IMR-90 (cell line): ENCODE measurements around the gene ANKRD13A. TPM values are rescaled to one million over a fixed set of nuclear protein-coding genes. Genes with fewer than 3 reads are reported as not detected.

Source experiments
- ATAC-seq: fragments of 200-7000 bp; cut with Tn5 transposase; 2 replicates; pipeline ENCODE4 v1.9.1; 2020; ENCODE audit warnings: low read depth, mild to moderate bottlenecking, moderate library complexity
- Bru-seq: library from RNA; stranded (reverse); fragments of 400-500 nt; gene quantifications from one replicate; lab custom pipeline; 2021; lab: Mats Ljungman, UMichigan
- BruChase-seq, 2 experiments: library from RNA; stranded (reverse); fragments of 400-500 nt; gene quantifications; one replicate each; lab custom pipeline; 2021; lab: Mats Ljungman, UMichigan
- BruUV-seq: library from RNA; stranded (reverse); fragments of 400-500 nt; replicated peaks from 2 replicates; lab custom pipeline; 2021; lab: Mats Ljungman, UMichigan
- CTCF ChIA-PET: fragments of 300-600 bp; formaldehyde crosslinking; extraction: SDS; loops from one replicate; lab custom pipeline; 2021; ENCODE audit warnings: antibody characterized with exemption; lab: Yijun Ruan, JAX
- POLR2A ChIA-PET: fragments of 300-600 bp; sonication (Branson Sonifier 250); formaldehyde crosslinking; loops from one replicate; lab custom pipeline; 2022; ENCODE audit warnings: antibody characterized with exemption; ENCODE audit not compliant: unreplicated experiment; lab: Charles Lee
- DNase-seq: peaks from one replicate; pipeline ENCODE4 v3.0.0; 2013
- H2AFZ ChIP-seq: replicated peaks from 2 replicates; pipeline ENCODE3; 2013; ENCODE audit warnings: low read length, mild to moderate bottlenecking; ENCODE audit not compliant: poor library complexity
- H2AK5ac ChIP-seq: 2 replicates; pipeline ENCODE4 v1.6.1; 2013; ENCODE audit warnings: low read depth, low read length, inconsistent platforms
- H2AK9ac ChIP-seq: replicated peaks from 2 replicates; pipeline ENCODE3; 2013; ENCODE audit warnings: mild to moderate bottlenecking, low read depth, low read length, moderate library complexity; ENCODE audit not compliant: poor library complexity
- H2BK120ac ChIP-seq: 2 replicates; pipeline ENCODE4 v1.6.1; 2013; ENCODE audit warnings: low read depth, low read length, inconsistent platforms
- H2BK15ac ChIP-seq: 3 replicates; pipeline ENCODE4 v1.6.1; 2013; ENCODE audit warnings: low read depth, low read length, inconsistent platforms
- H2BK20ac ChIP-seq: 2 replicates; pipeline ENCODE4 v1.6.1; 2013; ENCODE audit warnings: low read depth, mild to moderate bottlenecking, inconsistent platforms, low read length, moderate library complexity
- H2BK5ac ChIP-seq: 2 replicates; pipeline ENCODE4 v1.6.1; 2013; ENCODE audit warnings: mild to moderate bottlenecking, low read depth, low read length, inconsistent platforms; ENCODE audit not compliant: poor library complexity, severe bottlenecking
- H3K14ac ChIP-seq: replicated peaks from 2 replicates; pipeline ENCODE4 v1.6.1; 2013; ENCODE audit warnings: low read depth, low read length, inconsistent platforms
- H3K18ac ChIP-seq: 2 replicates; pipeline ENCODE4 v1.6.1; 2013; ENCODE audit warnings: low read depth, low read length, control low read depth
- H3K23ac ChIP-seq: 2 replicates; pipeline ENCODE4 v1.6.1; 2013; ENCODE audit warnings: low read depth, low read length, inconsistent platforms
- H3K27ac ChIP-seq: 2 replicates; pipeline ENCODE4 v1.5.1; 2013; ENCODE audit warnings: mild to moderate bottlenecking, control low read depth, low read length; ENCODE audit not compliant: insufficient read depth
- H3K27me3 ChIP-seq: 2 replicates; pipeline ENCODE4 v1.6.1; 2013; ENCODE audit warnings: low read length; ENCODE audit not compliant: control insufficient read depth, insufficient read depth
- H3K36me3 ChIP-seq: 2 replicates; pipeline ENCODE4 v1.6.1; 2013; ENCODE audit warnings: low read length, mixed read lengths; ENCODE audit not compliant: control insufficient read depth, insufficient read depth
- H3K4ac ChIP-seq: 2 replicates; pipeline ENCODE4 v1.6.1; 2013; ENCODE audit warnings: low read depth, low read length, inconsistent platforms
- H3K4me1 ChIP-seq: 2 replicates; pipeline ENCODE4 v1.6.1; 2013; ENCODE audit warnings: low read length, mixed read lengths; ENCODE audit not compliant: control insufficient read depth, insufficient read depth
- H3K4me2 ChIP-seq: 2 replicates; pipeline ENCODE4 v1.6.1; 2013; ENCODE audit warnings: low read depth, mild to moderate bottlenecking, control low read depth, low read length, moderate library complexity
- H3K4me3 ChIP-seq: 2 replicates; pipeline ENCODE4 v1.5.1; 2013; ENCODE audit warnings: low read depth, mild to moderate bottlenecking, control low read depth, low read length, moderate library complexity; ENCODE audit not compliant: insufficient read depth
- H3K56ac ChIP-seq: 2 replicates; pipeline ENCODE4 v1.6.1; 2013; ENCODE audit warnings: low read length, inconsistent platforms; ENCODE audit not compliant: insufficient read depth; ENCODE audit errors: extremely low read depth
- H3K79me1 ChIP-seq, 2 experiments: 2 replicates each; pipeline ENCODE4 v1.6.1; 2013; ENCODE audit warnings: low read length in 2 of 2, inconsistent platforms in 1 of 2, low read depth in 1 of 2
- H3K9ac ChIP-seq: 2 replicates; pipeline ENCODE4 v1.6.1; 2013; ENCODE audit warnings: low read depth, low read length, control low read depth
- H3K9me1 ChIP-seq: 2 replicates; pipeline ENCODE4 v1.6.1; 2013; ENCODE audit warnings: low read length, inconsistent platforms; ENCODE audit not compliant: insufficient read depth
- H3K9me3 ChIP-seq: 2 replicates; pipeline ENCODE4 v1.6.1; 2013; ENCODE audit warnings: low read length; ENCODE audit not compliant: control insufficient read depth, insufficient read depth
- H4K20me1 ChIP-seq: 2 replicates; pipeline ENCODE4 v1.6.1; 2013; ENCODE audit warnings: low read length, inconsistent platforms; ENCODE audit not compliant: insufficient read depth
- H4K5ac ChIP-seq: 2 replicates; pipeline ENCODE4 v1.6.1; 2013; ENCODE audit warnings: mild to moderate bottlenecking, low read depth, low read length, control low read depth
- H4K8ac ChIP-seq, 2 experiments: 2 replicates each; pipeline ENCODE4 v1.6.1; 2013; ENCODE audit warnings: low read depth in 2 of 2, low read length in 2 of 2, control low read depth in 1 of 2, inconsistent platforms in 1 of 2
- H4K91ac ChIP-seq: 2 replicates; pipeline ENCODE4 v1.6.1; 2013; ENCODE audit warnings: low read depth, low read length, inconsistent platforms; ENCODE audit not compliant: insufficient read depth
- BHLHE40 ChIP-seq: fragments of 150-350 bp; IDR thresholded peaks from 2 replicates; pipeline ENCODE4 v1.6.1; 2016; ENCODE audit warnings: mild to moderate bottlenecking, low read depth, low read length
- CHD1 ChIP-seq: IDR thresholded peaks from 2 replicates; pipeline ENCODE4 v1.6.1; 2012; ENCODE audit warnings: low read depth, low read length, improper control_type of control experiment
- CTCF ChIP-seq: conservative IDR thresholded peaks from 2 replicates; pipeline ENCODE4 v1.5.1; 2012; ENCODE audit warnings: mild to moderate bottlenecking, low read depth, low read length, improper control_type of control experiment
- FOS ChIP-seq: fragments of 150-350 bp; IDR thresholded peaks from 2 replicates; pipeline ENCODE4 v1.6.1; 2016; ENCODE audit warnings: low read depth, low read length
- MAFK ChIP-seq: IDR thresholded peaks from 2 replicates; pipeline ENCODE4 v1.6.1; 2012; ENCODE audit warnings: low read depth, low read length, improper control_type of control experiment
- MAZ ChIP-seq: IDR thresholded peaks from 2 replicates; pipeline ENCODE4 v1.6.1; 2012; ENCODE audit warnings: low read depth, mild to moderate bottlenecking, low read length, improper control_type of control experiment, moderate library complexity, borderline replicate concordance
- MXI1 ChIP-seq: IDR thresholded peaks from 2 replicates; pipeline ENCODE4 v1.6.1; 2012; ENCODE audit warnings: low read depth, mild to moderate bottlenecking, low read length, moderate library complexity, borderline replicate concordance
- NFE2L2 ChIP-seq: fragments of 150-350 bp; IDR thresholded peaks from 2 replicates; pipeline ENCODE4 v1.6.1; 2016; ENCODE audit warnings: low read depth, mild to moderate bottlenecking, low read length
- POLR2A ChIP-seq: IDR thresholded peaks from 2 replicates; pipeline ENCODE4 v1.6.1; 2012; ENCODE audit warnings: mild to moderate bottlenecking, low read depth, low read length
- RCOR1 ChIP-seq: IDR thresholded peaks from 2 replicates; pipeline ENCODE4 v1.6.1; 2012; ENCODE audit warnings: mild to moderate bottlenecking, low read length, improper control_type of control experiment; ENCODE audit not compliant: insufficient replicate concordance
- WGBS, 2 experiments: methylation state at CpG; one replicate each; pipeline versions ENCODE4 v1.1.5 to v1.1.7; 2013; ENCODE audit warnings: missing lambda C conversion rate in 2 of 2; ENCODE audit not compliant: insufficient read length in 1 of 2; ENCODE audit errors: extremely low coverage in 2 of 2; 5-methylcytosine and 5-hydroxymethylcytosine counted together
- dilution Hi-C: fragments of 300-500 bp; cut with HindIII; formaldehyde crosslinking; loops from one replicate; pipeline ENCODE4 v1.14.3; 2018; ENCODE audit warnings: low sequenced_read_pairs; ENCODE audit not compliant: unreplicated experiment
- in situ Hi-C: fragments of 300-500 bp; cut with MboI; formaldehyde crosslinking; loops from 3 replicates; pipeline ENCODE4 v1.14.3; 2019; ENCODE audit warnings: low sequenced_read_pairs, inconsistent platforms, mixed read lengths
- intact Hi-C: fragments of 100-400 bp; cut with micrococcal nuclease; formaldehyde crosslinking; loops from 2 replicates; pipeline ENCODE4 v1.10.0; 2022
- long read RNA-seq: library from polyadenylated mRNA; unstranded; transcript quantifications from one replicate; pipeline ENCODE4 v2.0.0, GENCODE V29; 2021; ENCODE audit not compliant: unreplicated experiment
- polyA plus RNA-seq, 3 experiments: library from polyadenylated mRNA; depleted of rRNA; stranded (reverse); fragments of >200 nt; gene quantifications; 2 replicates each; pipeline ENCODE4 v1.2.3, GENCODE V29; 2012; ENCODE audit warnings: low replicate concordance in 1 of 3
- total RNA-seq: library from RNA; depleted of rRNA; stranded (reverse); fragments of >200 nt; gene quantifications from 2 replicates; pipeline ENCODE4 v1.2.3, GENCODE V29; 2012; rRNA removed

The ANKRD13A gene
- 364 and 449 TPM in 2 replicates for total RNA-seq
- polyA plus RNA-seq (2012; rRNA removed) = 299 and 308 TPM in 2 replicates
- polyA plus RNA-seq (2012; cell fraction: cytosol; rRNA removed) = 51.0 and 243 TPM in 2 replicates
- 516 and 695 TPM in 2 replicates for polyA plus RNA-seq (2012; cell fraction: nucleus; rRNA removed; ENCODE audit: low replicate concordance)
- percentile 98 among the genes with signal in this experiment for Bru-seq, nascent RNA
- percentile 98 among the genes with signal in this experiment for BruChase-seq, experiment 1, labeled RNA remaining after a 6-hour chase
- percentile 96 among the genes with signal in this experiment for BruChase-seq, experiment 2, labeled RNA remaining after a 2-hour chase
- long read RNA-seq, full-length matches to known transcripts = 61 of 306 reads
- long read RNA-seq, partial matches to known transcripts = 210 of 306 reads
- long read RNA-seq, other reads (novel, unspliced or antisense) = 35 of 306 reads

- DNase-seq (peak; percentile 95), ATAC-seq (peak; percentile 77)
- Histone ChIP-seq H3K27ac (peak within 1 kb of the TSS; percentile 99), H2BK120ac (peak within 1 kb of the TSS; percentile 100), H2AFZ (peak within 1 kb of the TSS; percentile 96), H2BK15ac (peak within 1 kb of the TSS; percentile 94), H4K5ac (peak within 1 kb of the TSS; percentile 73), H2AK9ac (peak within 1 kb of the TSS; percentile 96), H3K27me3 (no peaks in the 10 kb centered on the region), H3K4me1 (peaks cover 16% of the 10 kb centered on the region), H3K4ac (peak within 1 kb of the TSS; percentile 99), H3K36me3 (peaks cover 8% of the 10 kb centered on the region), H3K79me1 (peaks cover 18 to 49% of the 10 kb centered on the region in 2 experiments; a peak in 3 of 4 replicates), H4K8ac (peak within 1 kb of the TSS; percentile 80 to 93), H3K18ac (peak within 1 kb of the TSS; percentile 95), H2AK5ac (peak within 1 kb of the TSS; percentile 98), H2BK5ac (peak within 1 kb of the TSS; percentile 99), H3K23ac (peak within 1 kb of the TSS; percentile 100), H3K4me3 (peak within 1 kb of the TSS; percentile 64), H3K9me1 (peaks cover 14% of the 10 kb centered on the region), H3K9me3 (no peaks in the 10 kb centered on the region), H3K9ac (peak within 1 kb of the TSS; percentile 98), H4K20me1 (peaks cover 37% of the 10 kb centered on the region), H3K4me2 (peak within 1 kb of the TSS; percentile 86), H3K14ac (peak within 1 kb of the TSS; percentile 98), H4K91ac (peak within 1 kb of the TSS; percentile 99), H2BK20ac (peak within 1 kb of the TSS; percentile 99), H3K56ac (peak within 1 kb of the TSS; percentile 99)
- ChIA-PET CTCF (no interaction called here), POLR2A (no interaction called here)
- intact Hi-C loops = loop anchor here (5.0 kb wide), 2 partner anchors 52 to 67 kb away; no protein-coding TSS in a partner anchor
- no TSS peak for BruUV-seq
- in situ Hi-C loops = no loop called here
- dilution Hi-C loops = no loop called here
- WGBS, 2 experiments = 0% methylated on average over 35 of the region's 62 CpGs; no CpG with 5 or more reads in 1 of the 2 experiments
- TF ChIP-seq CHD1 = peak; percentile 100; the same call in 1 of the 2 replicates
- peak; percentile 96 for TF ChIP-seq POLR2A
- no peak for TF ChIP-seq NFE2L2
- no peak for TF ChIP-seq MAFK
- TF ChIP-seq BHLHE40 = peak; percentile 99
- TF ChIP-seq FOS = no peak
- no peak for TF ChIP-seq CTCF
- TF ChIP-seq MXI1 = peak; percentile 90
- TF ChIP-seq RCOR1 = no peak
- peak; percentile 14; the same call in 1 of the 2 replicates for TF ChIP-seq MAZ
Measured at GRCh38 chr12:109998904-109999648, at the start of gene ANKRD13A. Gene ANKRD13A, plus strand, starts transcription at chr12:109999430. Its CDS starts 259 bp downstream, at chr12:109999689.
